IPS-18c (cell line): Measurements from ENCODE around the gene AIG1.

ENCODE experiments used
- H3K4me3 ChIP-seq: 2 replicates; pipeline ENCODE4 v1.7.0; 2013; ENCODE audit warnings: low read depth, mild to moderate bottlenecking, low read length, moderate library complexity; ENCODE audit not compliant: insufficient read depth
- H3K9me3 ChIP-seq: one replicate; pipeline ENCODE4 v1.6.1; 2013; ENCODE audit warnings: mild to moderate bottlenecking, low read length, moderate library complexity; ENCODE audit not compliant: control insufficient read depth, insufficient read depth

Gene AIG1

DNA sequence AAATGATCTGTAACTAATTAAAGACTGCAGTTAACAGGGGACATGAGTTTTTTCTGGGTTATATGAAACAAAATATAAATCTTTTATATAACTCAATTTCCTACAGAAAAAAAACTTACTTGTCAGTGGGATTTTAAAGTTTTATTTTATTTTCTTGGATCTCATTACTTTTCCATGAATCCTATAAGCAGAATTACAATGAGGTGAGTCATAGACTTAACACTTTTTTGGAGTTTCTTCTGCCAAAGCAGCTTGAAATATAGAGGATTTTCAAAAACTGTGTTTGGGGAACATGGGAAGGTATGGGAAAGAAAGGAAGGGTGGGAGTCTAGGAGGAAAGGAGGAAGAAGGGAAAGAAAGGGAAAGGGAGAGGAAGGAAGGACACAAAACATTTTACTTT is 130.7 kb downstream of the AIG1 start:
- Histone ChIP-seq H3K4me3 (no peak overlapping the region), H3K9me3 (no peaks in the 10 kb centered on the region)

GRCh38 chr6:143192766-143193165 is 132.1 kb downstream of the AIG1 start:
- Histone ChIP-seq H3K9me3 (no peaks in the 10 kb centered on the region), H3K4me3 (no peak overlapping the region)

GRCh38 chr6:143193571-143194094 is 132.9 kb downstream of the AIG1 start:
- Histone ChIP-seq H3K4me3 (no peak overlapping the region), H3K9me3 (no peaks in the 10 kb centered on the region)

DNA sequence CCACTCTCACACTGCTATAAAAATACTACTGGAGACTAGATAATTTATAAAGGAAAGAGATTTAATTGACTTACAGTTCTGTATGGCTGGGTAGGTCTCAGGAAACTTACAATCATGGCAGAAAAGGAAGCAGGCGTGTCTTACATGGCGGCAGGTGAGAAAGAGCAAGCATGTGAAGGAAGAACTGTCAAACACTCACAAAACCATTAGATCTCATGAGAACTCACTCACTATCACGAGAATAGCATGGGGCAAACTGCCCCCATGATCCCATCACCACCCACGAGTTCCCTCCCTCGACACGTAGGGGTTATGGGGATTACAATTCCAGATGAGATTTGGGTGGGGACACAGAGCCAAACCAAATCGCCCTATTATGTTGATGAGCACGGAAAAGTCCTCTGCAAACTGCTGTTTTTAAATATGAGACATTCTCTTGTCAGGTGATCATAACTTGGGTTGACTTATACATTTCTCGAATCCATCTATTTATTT is 133.5 kb downstream of the AIG1 start:
- Histone ChIP-seq H3K9me3 (no peaks in the 10 kb centered on the region), H3K4me3 (no peak overlapping the region)

GRCh38 chr6:143195349-143195845 is 134.7 kb downstream of the AIG1 start:
- Histone ChIP-seq H3K9me3 (no peaks in the 10 kb centered on the region), H3K4me3 (no peak overlapping the region)

- H3K9me3 ChIP-seq = no peaks in the 10 kb centered on the region
- no peak overlapping the region for H3K4me3 ChIP-seq
Observed at GRCh38 chr6:143196525-143197225, 136.0 kb downstream of the AIG1 start.

DNA sequence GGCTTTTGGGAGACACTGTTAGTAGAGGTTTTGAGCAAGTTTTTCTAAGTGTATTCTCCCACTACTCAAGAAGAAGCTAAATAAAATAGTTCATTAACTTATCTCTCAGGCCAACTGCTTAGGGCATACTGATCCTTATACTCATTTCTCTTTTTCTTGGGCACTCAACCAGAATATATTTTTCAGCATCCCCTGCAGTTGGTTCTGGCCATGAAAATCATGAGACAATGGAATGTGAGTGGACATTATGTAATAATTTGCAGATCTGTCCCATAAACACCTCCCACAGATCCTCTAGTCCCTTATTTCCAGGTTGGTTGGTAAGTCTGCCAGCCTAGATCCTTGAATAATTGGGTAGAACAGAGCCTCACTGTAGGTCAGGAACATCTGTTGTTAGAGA is 136.7 kb downstream of the AIG1 start:
- H3K4me3 ChIP-seq = no peak overlapping the region

DNA sequence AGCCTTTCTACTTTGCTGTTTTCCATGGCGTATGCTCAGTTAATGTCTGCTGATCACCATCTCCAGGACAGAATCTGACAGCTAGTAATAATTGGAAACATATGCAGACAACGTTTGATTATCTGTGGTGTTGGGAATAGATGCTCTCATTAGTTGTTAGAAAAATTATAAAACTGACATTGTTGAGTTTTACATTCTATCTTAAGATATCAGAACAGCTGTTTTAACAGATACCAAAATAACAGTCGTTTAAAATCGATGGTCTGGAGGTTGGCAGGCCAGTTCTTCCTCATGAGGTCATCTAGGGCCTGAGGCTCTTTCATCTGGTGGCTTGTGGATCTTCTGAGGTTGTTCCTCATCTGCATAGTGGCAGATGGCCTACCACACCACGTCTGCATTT is 137.6 kb downstream of the AIG1 start:
- Histone ChIP-seq H3K4me3 (no peak overlapping the region), H3K9me3 (no peaks in the 10 kb centered on the region)

More for the DNA sequence above, 136.7 kb downstream of the AIG1 start:
- no peaks in the 10 kb centered on the region for H3K9me3 ChIP-seq

DNA sequence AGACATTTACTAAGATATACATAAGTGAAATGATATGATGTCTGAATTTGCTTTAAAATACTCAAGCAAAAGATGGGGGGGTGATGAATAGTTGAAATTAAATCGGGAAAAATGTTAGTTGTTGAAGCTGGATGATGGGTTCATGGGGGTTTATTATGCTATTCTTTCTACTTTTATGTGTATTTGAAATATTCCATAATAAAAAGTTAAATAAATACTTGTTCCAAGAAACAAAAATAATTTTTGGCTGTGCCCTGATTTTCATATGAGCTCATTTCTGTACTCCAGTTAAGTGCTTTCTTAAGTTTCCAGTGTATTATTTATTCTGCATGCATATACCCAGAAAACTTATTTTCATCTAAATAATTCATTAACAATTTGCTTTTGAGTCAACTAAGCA is 138.6 kb downstream of the AIG1 start:
- H3K4me3 ChIP-seq = no peak overlapping the region

GRCh38 chr6:143200167-143200770 is 139.6 kb downstream of the AIG1 start:
- H3K4me3 ChIP-seq = no peak overlapping the region
- no peaks in the 10 kb centered on the region for H3K9me3 ChIP-seq

More for the DNA sequence above, 138.6 kb downstream of the AIG1 start:
- no peaks in the 10 kb centered on the region for H3K9me3 ChIP-seq

- no peaks in the 10 kb centered on the region for H3K9me3 ChIP-seq
- no peak overlapping the region for H3K4me3 ChIP-seq
Observed at GRCh38 chr6:143204045-143204444, 143.4 kb downstream of the AIG1 start.

DNA sequence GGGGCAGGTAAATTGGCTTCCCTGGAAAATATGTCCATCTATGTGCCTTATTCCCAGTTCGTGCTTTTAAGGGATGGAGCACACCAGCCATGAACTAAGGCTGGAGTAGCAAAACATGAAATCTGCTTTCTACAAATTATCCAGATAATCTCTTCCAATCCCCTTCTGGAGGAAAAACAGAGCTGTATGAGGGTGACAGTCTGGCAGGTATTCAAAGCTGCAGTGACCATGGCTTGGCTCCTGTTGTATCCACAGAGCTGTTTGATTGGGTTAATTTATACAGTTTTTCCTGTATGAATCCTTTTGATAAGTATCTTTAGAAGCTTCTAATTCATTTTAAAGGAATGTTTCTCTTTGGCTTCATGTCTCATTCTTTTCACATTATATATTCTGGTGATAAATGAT is 144.4 kb downstream of the AIG1 start:
- Histone ChIP-seq H3K4me3 (no peak overlapping the region), H3K9me3 (no peaks in the 10 kb centered on the region)

DNA sequence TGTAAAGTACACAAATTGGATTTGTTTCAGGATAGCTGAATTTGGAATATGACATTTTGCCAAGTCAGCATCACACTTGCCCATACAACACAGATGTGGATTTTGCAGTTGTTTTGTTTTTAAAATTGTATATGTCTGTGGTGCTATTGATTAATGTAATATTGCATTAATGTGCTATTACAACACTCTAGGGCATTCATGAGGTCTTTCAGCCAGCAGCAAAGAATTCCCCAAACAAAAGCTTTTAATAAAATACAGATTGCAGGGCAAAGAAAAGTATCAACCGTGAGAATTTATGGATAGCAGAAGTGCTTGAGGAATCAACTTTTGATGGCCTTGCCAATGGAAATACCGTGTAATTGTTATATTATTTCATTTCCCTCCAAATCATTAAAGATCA is 144.9 kb downstream of the AIG1 start:
- H3K9me3 ChIP-seq = no peaks in the 10 kb centered on the region

DNA sequence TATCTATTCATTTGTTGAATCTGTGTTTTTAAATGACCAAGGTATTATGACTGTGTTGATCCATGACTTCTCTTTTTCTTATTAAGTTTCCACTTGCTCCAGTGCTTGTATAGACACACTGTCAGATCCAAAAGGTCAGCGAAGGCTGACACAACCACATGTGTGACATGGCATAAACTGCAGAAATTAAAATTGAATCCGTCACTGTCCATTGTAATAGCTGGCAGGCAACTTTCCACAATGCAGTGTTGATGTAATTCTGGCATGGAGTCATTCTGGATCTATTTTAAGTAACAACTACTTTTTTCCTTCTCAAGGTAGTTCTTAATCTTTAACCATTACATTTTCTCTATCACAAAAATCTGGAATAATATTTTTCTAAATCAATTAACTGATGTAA is 145.3 kb downstream of the AIG1 start:
- H3K4me3 ChIP-seq = no peak overlapping the region
- H3K9me3 ChIP-seq = no peaks in the 10 kb centered on the region

More for the DNA sequence above, 144.9 kb downstream of the AIG1 start:
- no peak overlapping the region for H3K4me3 ChIP-seq

- Histone ChIP-seq H3K4me3 (no peak overlapping the region), H3K9me3 (no peaks in the 10 kb centered on the region)
Observed at GRCh38 chr6:143206550-143206949, 145.9 kb downstream of the AIG1 start.

GRCh38 chr6:143210420-143210819 is 149.7 kb downstream of the AIG1 start:
- Histone ChIP-seq H3K4me3 (no peak overlapping the region), H3K9me3 (no peaks in the 10 kb centered on the region)

- H3K4me3 ChIP-seq = no peak overlapping the region
- no peaks in the 10 kb centered on the region for H3K9me3 ChIP-seq
Observed at GRCh38 chr6:143213859-143214376, 153.2 kb downstream of the AIG1 start.

DNA sequence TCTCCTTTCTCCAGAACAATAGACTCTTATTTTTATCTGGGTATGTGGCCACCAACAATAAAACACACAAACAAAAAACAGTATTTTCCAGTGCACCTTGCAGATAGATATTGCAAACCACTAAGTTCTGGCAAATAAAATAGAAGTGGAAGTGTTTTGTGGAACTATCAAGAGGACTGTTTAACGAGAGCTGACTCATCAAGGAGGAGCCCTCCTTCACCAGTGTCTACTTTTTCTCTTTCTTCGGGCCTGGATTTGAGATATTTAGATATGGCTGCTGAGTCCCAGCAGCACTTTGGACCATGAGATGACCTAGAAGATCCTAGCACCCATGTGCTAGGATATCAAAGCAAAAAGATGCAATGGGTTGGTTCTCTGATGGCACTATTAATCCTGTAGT is 154.7 kb downstream of the AIG1 start:
- H3K4me3 ChIP-seq = no peak overlapping the region
- no peaks in the 10 kb centered on the region for H3K9me3 ChIP-seq
